HG03095 (cell line): ENCODE data around the gene JPH4.

Experiments used
- ATAC-seq: cut with Tn5 transposase; IDR thresholded peaks from one replicate; pipeline ENCODE4 v1.9.1; 2021; ENCODE audit warnings: moderate library complexity; ENCODE audit not compliant: unreplicated experiment

Gene JPH4

GRCh38 chr14:23580948-23581281, 2.3 kb upstream of the JPH4 start:
- ATAC-seq, result no peak

- ATAC-seq, result no peak
Measured at GRCh38 chr14:23580152-23580926, 1.7 kb upstream of the JPH4 start.

- no peak for ATAC-seq
Measured at GRCh38 chr14:23579739-23580138, 1.1 kb upstream of the JPH4 start.

GRCh38 chr14:23579311-23579630, 681 bp upstream of the JPH4 start:
- ATAC-seq, result no peak

GRCh38 chr14:23577710-23578392, 739 bp downstream of the JPH4 start:
- no peak for ATAC-seq

DNA sequence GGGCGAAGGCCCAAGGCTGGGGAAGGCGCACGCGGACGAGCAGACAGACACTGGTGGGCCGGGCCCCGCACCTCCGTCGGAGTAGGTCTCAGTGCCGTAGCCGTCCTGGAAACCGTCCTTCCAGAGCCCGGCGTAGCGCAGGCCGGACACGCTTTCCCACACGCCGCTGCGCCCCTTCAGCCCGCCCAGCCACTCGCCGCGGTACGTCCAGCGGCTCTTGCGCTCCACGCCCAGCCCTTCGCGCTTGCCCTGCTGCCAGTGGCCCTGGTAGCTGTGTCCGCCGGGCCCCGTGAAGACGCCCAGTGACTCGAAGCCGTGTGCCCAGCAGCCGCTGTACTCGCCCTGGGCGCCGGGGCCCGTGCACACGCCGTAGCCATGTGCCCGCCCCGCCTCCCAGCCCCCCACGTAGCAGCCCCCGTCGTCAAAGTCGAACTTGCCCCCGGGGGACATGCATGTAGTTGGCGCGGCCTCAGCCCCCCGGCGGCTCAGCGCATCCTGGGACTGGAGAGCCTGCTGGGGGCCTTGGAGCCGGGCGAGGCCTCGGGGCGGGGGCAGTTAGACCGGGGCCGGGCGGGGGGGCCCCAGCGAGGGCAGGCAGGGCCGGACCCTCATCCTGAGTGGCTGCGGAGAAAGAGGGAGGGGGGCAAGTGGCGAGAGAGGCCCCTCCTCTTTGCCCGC, 1.4 kb downstream of the JPH4 start:
- ATAC-seq, result no peak

- no peak for ATAC-seq
Measured at GRCh38 chr14:23573384-23574015, 5.1 kb downstream of the JPH4 start.

DNA sequence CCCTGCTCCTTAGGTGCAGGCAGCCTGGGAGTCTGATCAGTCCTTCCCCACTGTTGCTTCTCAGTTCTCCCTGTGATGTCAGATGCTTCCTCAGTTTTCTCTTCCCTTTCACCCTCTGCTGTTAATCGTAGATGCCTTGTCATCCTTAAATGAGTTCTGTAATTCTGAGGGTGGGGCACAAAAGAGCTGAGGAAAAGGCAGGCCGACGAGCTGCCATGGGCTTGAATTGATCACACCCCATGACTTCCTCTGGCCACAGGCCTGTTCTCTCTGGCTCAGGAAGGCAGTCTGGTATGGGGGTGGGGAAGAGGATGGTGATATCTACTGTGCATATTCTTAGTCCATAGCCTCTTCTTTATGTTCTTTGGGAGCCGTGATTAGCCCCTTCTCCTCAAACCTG, 5.8 kb downstream of the JPH4 start:
- ATAC-seq, result no peak

- no peak for ATAC-seq
Measured at GRCh38 chr14:23572524-23572828, 6.1 kb downstream of the JPH4 start.

GRCh38 chr14:23571701-23572523, 6.7 kb downstream of the JPH4 start:
- no peak for ATAC-seq

DNA sequence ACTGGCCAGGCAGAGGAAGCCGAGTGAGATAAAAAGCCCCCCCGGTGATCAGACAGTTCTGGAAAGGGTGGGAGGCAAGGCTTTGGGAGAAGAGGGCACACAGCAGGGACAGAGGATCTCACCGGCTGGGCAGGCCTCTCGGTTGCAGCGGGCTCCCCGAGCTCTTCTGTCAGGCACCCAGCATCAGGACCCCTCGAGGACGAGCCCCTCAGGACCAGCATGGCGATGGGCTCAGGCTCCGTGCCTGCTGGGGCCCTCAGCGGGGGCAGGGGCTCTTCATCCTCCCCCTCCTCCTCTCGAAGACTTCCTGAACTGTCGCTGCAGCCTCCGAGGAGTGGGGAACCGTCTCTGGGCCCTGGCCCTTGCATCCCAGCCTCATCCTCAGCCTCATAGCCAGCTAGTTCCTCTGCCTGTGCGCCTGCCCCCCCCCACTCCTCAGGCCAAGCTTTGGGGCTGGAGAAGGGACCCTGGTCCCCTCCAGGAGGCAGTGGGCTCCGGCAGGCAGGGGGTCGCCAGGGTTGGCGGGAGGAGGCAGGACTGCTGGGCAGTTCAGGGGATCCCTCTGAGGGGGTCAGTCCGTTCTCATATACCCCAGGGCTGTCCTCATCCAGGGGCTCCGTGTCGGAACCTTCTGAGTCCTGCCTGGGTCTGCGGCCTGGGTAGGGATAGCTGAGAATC, 7.6 kb downstream of the JPH4 start:
- ATAC-seq, result no peak

DNA sequence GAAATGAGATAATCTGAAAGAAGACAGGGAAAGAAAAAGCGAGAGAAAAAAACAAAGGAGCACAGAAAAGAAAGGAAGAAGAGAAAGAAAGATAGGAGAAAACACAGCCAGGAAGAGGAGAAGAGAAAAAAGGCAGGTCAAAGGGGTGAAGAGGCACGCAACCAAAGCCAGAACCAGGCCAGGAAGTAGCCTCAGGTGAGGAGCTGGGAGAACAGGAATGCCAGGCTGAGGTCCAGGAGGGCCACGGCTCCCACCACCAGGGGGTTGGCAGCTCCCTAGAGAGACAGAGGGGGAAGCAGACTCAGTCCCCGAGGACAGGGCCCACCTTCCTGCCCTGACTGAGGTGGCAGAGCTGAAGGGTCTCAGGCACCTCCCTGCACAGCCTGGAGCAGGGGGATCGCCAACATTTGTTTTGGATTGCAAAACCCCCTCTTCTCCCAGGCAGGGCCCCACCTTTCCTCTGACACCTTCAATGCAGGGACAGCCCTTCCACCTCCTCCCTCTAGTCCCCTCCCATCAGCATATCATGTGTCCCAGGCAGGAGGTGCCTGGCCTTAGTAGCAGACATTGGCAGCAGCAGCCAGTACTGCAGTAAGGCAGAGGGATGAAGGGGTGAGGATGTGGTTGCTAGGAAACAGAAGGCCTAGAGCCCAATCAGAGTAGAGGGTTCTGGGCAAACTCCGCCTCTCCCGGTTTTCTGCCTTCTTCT, 9.0 kb downstream of the JPH4 start:
- ATAC-seq, result no peak

GRCh38 chr14:23568600-23569331, 9.8 kb downstream of the JPH4 start:
- ATAC-seq, result no peak

- ATAC-seq, result no peak
Measured at GRCh38 chr14:23568021-23568599, 10.5 kb downstream of the JPH4 start.

- peak; percentile 84 for ATAC-seq
Measured at GRCh38 chr14:23567186-23568020, 11.2 kb downstream of the JPH4 start, which contains the start of gene AP1G2. TSS of gene AP1G2 (minus strand) at chr14:23567791. CDS start at chr14:23567314, 477 bp downstream.

DNA sequence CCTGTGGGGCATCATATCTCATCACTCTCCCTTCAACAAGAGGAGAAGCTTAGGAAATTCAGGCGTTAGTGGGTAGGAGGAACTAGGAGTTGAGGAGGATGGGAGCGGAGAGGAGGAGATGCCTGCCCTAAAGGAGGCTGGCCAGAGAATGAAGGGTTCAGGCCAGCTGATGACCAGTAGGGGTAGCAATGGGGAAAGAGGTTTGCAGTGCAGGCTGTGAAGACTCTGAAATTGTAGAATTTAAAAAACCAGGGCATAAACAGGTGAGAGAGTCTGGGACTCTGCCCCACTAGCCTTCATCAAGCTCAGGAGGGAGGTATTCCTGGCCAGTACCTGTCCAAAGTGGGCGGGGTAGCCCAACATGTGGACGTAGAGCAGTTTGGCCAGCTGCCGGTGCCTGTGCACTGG, 11.8 kb downstream of the JPH4 start:
- peak; percentile 8 for ATAC-seq

- ATAC-seq, result no peak
Measured at GRCh38 chr14:23566112-23566777, 12.3 kb downstream of the JPH4 start.
